Osteocyte (in vitro differentiated cells): ENCODE data around the gene ZSCAN29. TPM values are rescaled to one million over a fixed set of nuclear protein-coding genes. Genes with fewer than 3 reads are reported as not detected.

Source experiments
- DNase-seq: peaks from one replicate; pipeline ENCODE4 v3.0.0; 2021; ENCODE audit warnings: mixed read lengths; ENCODE audit not compliant: unreplicated experiment; ENCODE audit errors: extremely low spot score
- H3K27ac Mint-ChIP-seq: one replicate; pipeline ENCODE4 v1.8.0; 2021; ENCODE audit warnings: mild to moderate bottlenecking, mixed read lengths; ENCODE audit not compliant: unreplicated experiment
- H3K27me3 Mint-ChIP-seq: one replicate; pipeline ENCODE4 v1.8.0; 2021; ENCODE audit warnings: mixed read lengths; ENCODE audit not compliant: unreplicated experiment
- H3K36me3 Mint-ChIP-seq: one replicate; pipeline ENCODE4 v1.8.0; 2021; ENCODE audit warnings: mixed read lengths; ENCODE audit not compliant: unreplicated experiment
- H3K4me1 Mint-ChIP-seq: one replicate; pipeline ENCODE4 v1.8.0; 2021; ENCODE audit warnings: mixed read lengths; ENCODE audit not compliant: unreplicated experiment
- H3K4me3 Mint-ChIP-seq: one replicate; pipeline ENCODE4 v1.8.0; 2021; ENCODE audit warnings: mild to moderate bottlenecking, moderate library complexity, mixed read lengths; ENCODE audit not compliant: unreplicated experiment
- H3K9me3 Mint-ChIP-seq: one replicate; pipeline ENCODE4 v1.8.0; 2021; ENCODE audit warnings: mixed read lengths; ENCODE audit not compliant: unreplicated experiment
- CTCF ChIP-seq: fragments of 200-600 bp; sonication (generic); IDR thresholded peaks from 2 replicates; pipeline ENCODE4 v1.5.0; 2021; ENCODE audit warnings: antibody characterized with exemption, mild to moderate bottlenecking, moderate library complexity
- total RNA-seq: library from RNA; stranded (reverse); gene quantifications from 2 replicates; pipeline ENCODE4 v1.2.1, GENCODE V29; 2021

Gene ZSCAN29
- total RNA-seq, 1 donor from 2014 or later, result 25.8 TPM

GRCh38 chr15:43378601-43379000, 7.8 kb upstream of the ZSCAN29 start:
- H3K36me3 Mint-ChIP-seq, result peaks cover 34% of the 10 kb centered on the region
- DNase-seq, result no peak
- H3K27me3 Mint-ChIP-seq, result no peaks in the 10 kb centered on the region
- no peaks in the 10 kb centered on the region for H3K9me3 Mint-ChIP-seq
- TF ChIP-seq CTCF, result no peak
- H3K4me1 Mint-ChIP-seq, result no peaks in the 10 kb centered on the region
- no peak overlapping the region for H3K27ac Mint-ChIP-seq
- H3K4me3 Mint-ChIP-seq, result no peak overlapping the region

GRCh38 chr15:43376017-43376705, 5.3 kb upstream of the ZSCAN29 start:
- Mint-ChIP-seq H3K27ac (no peak overlapping the region), H3K4me1 (peaks cover 11% of the 10 kb centered on the region), H3K9me3 (no peaks in the 10 kb centered on the region), H3K36me3 (peaks cover 24% of the 10 kb centered on the region), H3K27me3 (no peaks in the 10 kb centered on the region), H3K4me3 (no peak overlapping the region)
- TF ChIP-seq CTCF, result peak; percentile 68
- DNase-seq, result no peak

- Mint-ChIP-seq H3K9me3 (peaks cover 10% of the 10 kb centered on the region), H3K27me3 (no peaks in the 10 kb centered on the region), H3K4me1 (peaks cover 36% of the 10 kb centered on the region), H3K27ac (peak overlapping the region; percentile 72), H3K4me3 (peak overlapping the region; percentile 86), H3K36me3 (peaks cover 37% of the 10 kb centered on the region)
- TF ChIP-seq CTCF, result no peak
- no peak for DNase-seq
Measured at GRCh38 chr15:43370310-43370974, 401 bp downstream of the ZSCAN29 start.

GRCh38 chr15:43361313-43361903, 9.4 kb downstream of the ZSCAN29 start:
- H3K27me3 Mint-ChIP-seq, result no peaks in the 10 kb centered on the region
- no peak for TF ChIP-seq CTCF
- H3K27ac Mint-ChIP-seq, result no peak overlapping the region
- peaks cover 4% of the 10 kb centered on the region for H3K4me1 Mint-ChIP-seq
- no peak for DNase-seq
- no peak overlapping the region for H3K4me3 Mint-ChIP-seq
- H3K9me3 Mint-ChIP-seq, result peaks cover 50% of the 10 kb centered on the region
- peaks cover 78% of the 10 kb centered on the region for H3K36me3 Mint-ChIP-seq

GRCh38 chr15:43360821-43361220, 10.0 kb downstream of the ZSCAN29 start:
- DNase-seq, result no peak
- TF ChIP-seq CTCF, result no peak
- peaks cover 4% of the 10 kb centered on the region for H3K4me1 Mint-ChIP-seq
- peaks cover 76% of the 10 kb centered on the region for H3K36me3 Mint-ChIP-seq
- H3K27ac Mint-ChIP-seq, result no peak overlapping the region
- no peak overlapping the region for H3K4me3 Mint-ChIP-seq
- H3K27me3 Mint-ChIP-seq, result no peaks in the 10 kb centered on the region
- peaks cover 54% of the 10 kb centered on the region for H3K9me3 Mint-ChIP-seq
